Lung (tissue), 12 donors: ENCODE data around the gene DNAJA4. TPM values are rescaled to one million over a fixed set of nuclear protein-coding genes. Genes with fewer than 3 reads are reported as not detected.

ENCODE experiments used
- ATAC-seq: fragments of 200-7000 bp; cut with Tn5 transposase; one replicate; pipeline ENCODE4 v1.9.1; 2020; ENCODE audit warnings: moderate number of reproducible peaks; ENCODE audit not compliant: insufficient read depth, low FRiP score
- DNase-seq, 3 donors: peaks; one replicate each; pipeline ENCODE4 v3.0.0-alpha.2; 2013 to 2017
- H3K27ac ChIP-seq, 2 donors: one replicate each; pipeline ENCODE4 v1.5.1; 2013; ENCODE audit warnings: mild to moderate bottlenecking in 2 of 2, moderate library complexity in 2 of 2, control low read depth in 1 of 2, inconsistent platforms in 1 of 2, low read depth in 1 of 2, low read length in 1 of 2
- H3K27me3 ChIP-seq, 3 donors: one replicate each; pipeline ENCODE4 v1.5.1; 2013; ENCODE audit warnings: low read length in 2 of 3; ENCODE audit not compliant: control insufficient read depth in 3 of 3, insufficient read depth in 3 of 3
- H3K36me3 ChIP-seq, 4 donors: one replicate each; pipeline ENCODE4 v1.5.1; 2013; ENCODE audit warnings: low read length in 4 of 4, mild to moderate bottlenecking in 1 of 4, moderate library complexity in 1 of 4; ENCODE audit not compliant: control insufficient read depth in 4 of 4, insufficient read depth in 4 of 4
- H3K4me1 ChIP-seq, 5 donors: one replicate each; pipeline ENCODE4 v1.5.1; 2013; ENCODE audit warnings: low read length in 5 of 5, mild to moderate bottlenecking in 2 of 5, moderate library complexity in 1 of 5; ENCODE audit not compliant: control insufficient read depth in 5 of 5, insufficient read depth in 5 of 5
- H3K4me3 ChIP-seq: one replicate; pipeline ENCODE4 v1.5.1; 2013; ENCODE audit warnings: mild to moderate bottlenecking, control low read depth, moderate library complexity
- H3K9ac ChIP-seq, 2 donors: one replicate each; pipeline ENCODE4 v1.5.1; 2013; ENCODE audit warnings: low read length in 2 of 2, control low read depth in 1 of 2; ENCODE audit not compliant: insufficient read depth in 1 of 2
- H3K9me3 ChIP-seq, 4 donors: one replicate each; pipeline ENCODE4 v1.5.1; 2013; ENCODE audit warnings: low read length in 3 of 4, mild to moderate bottlenecking in 1 of 4, moderate library complexity in 1 of 4; ENCODE audit not compliant: control insufficient read depth in 4 of 4, insufficient read depth in 3 of 4
- WGBS, 2 donors: extraction: QIAGEN DNeasy Blood & Tissue Kit; methylation state at CpG; one replicate each; pipeline ENCODE4 v1.1.7; 2013; 5-methylcytosine and 5-hydroxymethylcytosine counted together
- polyA plus RNA-seq, 2 donors: library from polyadenylated mRNA; stranded (reverse); fragments of 200-250 nt; gene quantifications; one replicate each; pipeline ENCODE4 v1.2.1, GENCODE V29; 2013
- total RNA-seq, 2 donors: library from RNA; depleted of rRNA in 1 of 2; stranded (reverse); fragments of >200 nt in 1 of 2; gene quantifications; one replicate each; pipeline ENCODE4 v1.2.1, GENCODE V29; 2014 to 2021
- TF ChIP-seq, protein P1 (sequence below): IDR thresholded peaks from 2 replicates; pipeline ENCODE4 v1.5.1; 2012; ENCODE audit warnings: mild to moderate bottlenecking; ENCODE audit errors: control extremely low read depth, extremely low read depth
- donor health status: control.
- donor health status: control.
- donor health status: Bipolar disorder and iron deficiency.
- donor health status: healthy.
- donor health status: DM: yes; HTN: yes; CAD: no.

DNAJA4 gene
- total and polyA plus RNA-seq, 4 donors = 19.3 to 74.6 (median 33.9) TPM

GRCh38 chr15:78280319-78281072 is 16.1 kb downstream of the DNAJA4 start:
- no peak overlapping the region for H3K4me3 ChIP-seq
- TF ChIP-seq, protein P1, sequence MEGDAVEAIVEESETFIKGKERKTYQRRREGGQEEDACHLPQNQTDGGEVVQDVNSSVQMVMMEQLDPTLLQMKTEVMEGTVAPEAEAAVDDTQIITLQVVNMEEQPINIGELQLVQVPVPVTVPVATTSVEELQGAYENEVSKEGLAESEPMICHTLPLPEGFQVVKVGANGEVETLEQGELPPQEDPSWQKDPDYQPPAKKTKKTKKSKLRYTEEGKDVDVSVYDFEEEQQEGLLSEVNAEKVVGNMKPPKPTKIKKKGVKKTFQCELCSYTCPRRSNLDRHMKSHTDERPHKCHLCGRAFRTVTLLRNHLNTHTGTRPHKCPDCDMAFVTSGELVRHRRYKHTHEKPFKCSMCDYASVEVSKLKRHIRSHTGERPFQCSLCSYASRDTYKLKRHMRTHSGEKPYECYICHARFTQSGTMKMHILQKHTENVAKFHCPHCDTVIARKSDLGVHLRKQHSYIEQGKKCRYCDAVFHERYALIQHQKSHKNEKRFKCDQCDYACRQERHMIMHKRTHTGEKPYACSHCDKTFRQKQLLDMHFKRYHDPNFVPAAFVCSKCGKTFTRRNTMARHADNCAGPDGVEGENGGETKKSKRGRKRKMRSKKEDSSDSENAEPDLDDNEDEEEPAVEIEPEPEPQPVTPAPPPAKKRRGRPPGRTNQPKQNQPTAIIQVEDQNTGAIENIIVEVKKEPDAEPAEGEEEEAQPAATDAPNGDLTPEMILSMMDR = no peak
- H3K4me1 ChIP-seq = peaks cover 0 to 2% (median 0%) of the 10 kb centered on the region in 5 donors
- peaks cover 13 to 40% (median 35%) of the 10 kb centered on the region in 4 donors for H3K36me3 ChIP-seq
- H3K27ac ChIP-seq = no peak overlapping the region
- DNase-seq = no peak
- no peaks in the 10 kb centered on the region for H3K9me3 ChIP-seq
- ATAC-seq = no peak
- no peaks in the 10 kb centered on the region for H3K27me3 ChIP-seq
- no peak overlapping the region for H3K9ac ChIP-seq
- 95 to 96% methylated on average over 13 of the region's 13 CpGs for WGBS, 2 donors

DNA sequence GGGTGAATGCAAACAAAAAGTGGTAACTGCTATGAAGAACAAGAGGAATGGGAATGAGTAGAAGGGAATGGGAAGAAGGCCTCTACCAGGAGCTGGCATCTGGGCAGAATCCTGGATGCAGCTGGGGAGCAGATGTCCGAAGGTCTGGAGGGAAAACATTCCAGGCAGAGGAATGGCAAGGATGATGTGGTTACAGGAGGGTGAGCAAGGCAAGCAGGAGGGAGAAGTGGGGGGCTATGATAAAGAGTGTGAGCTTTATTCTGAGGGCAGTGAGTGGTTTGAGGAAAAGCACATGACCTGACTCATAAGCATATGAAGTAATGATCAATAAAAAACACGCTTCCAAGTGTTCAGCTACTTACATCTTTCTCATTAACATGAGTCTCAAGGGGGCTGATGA is 18.0 kb downstream of the DNAJA4 start:
- 95% methylated on average over 2 of the region's 2 CpGs for WGBS, 2 donors
- Histone ChIP-seq H3K27ac (no peak overlapping the region), H3K9ac (no peak overlapping the region), H3K4me1 (peaks cover 0 to 2% (median 0%) of the 10 kb centered on the region in 5 donors), H3K27me3 (no peaks in the 10 kb centered on the region), H3K36me3 (peaks cover 24 to 42% (median 38%) of the 10 kb centered on the region in 4 donors), H3K9me3 (no peaks in the 10 kb centered on the region), H3K4me3 (no peak overlapping the region)
- ATAC-seq = no peak
- TF ChIP-seq, protein P1 = no peak
- DNase-seq = no peak

- H3K36me3 ChIP-seq = peaks cover 33 to 54% (median 44%) of the 10 kb centered on the region in 4 donors
- H3K27ac ChIP-seq = no peak overlapping the region
- 88 to 90% methylated on average over 4 of the region's 4 CpGs for WGBS, 2 donors
- H3K27me3 ChIP-seq = no peaks in the 10 kb centered on the region
- no peaks in the 10 kb centered on the region for H3K9me3 ChIP-seq
- H3K4me1 ChIP-seq = no peaks in the 10 kb centered on the region
- no peak overlapping the region for H3K4me3 ChIP-seq
- H3K9ac ChIP-seq = no peak overlapping the region
- TF ChIP-seq, protein P1 = no peak
- DNase-seq (no peak), ATAC-seq (no peak)
These were observed 20.4 kb downstream of the DNAJA4 start for GRCh38 chr15:78284758-78285157.

- Histone ChIP-seq H3K27me3 (no peaks in the 10 kb centered on the region), H3K36me3 (peaks cover 11 to 37% (median 26%) of the 10 kb centered on the region in 4 donors), H3K4me1 (no peaks in the 10 kb centered on the region), H3K27ac (no peak overlapping the region), H3K9ac (no peak overlapping the region), H3K9me3 (no peaks in the 10 kb centered on the region), H3K4me3 (no peak overlapping the region)
- DNase-seq (peak in 2 of 3 donors; percentile 4 to 57), ATAC-seq (no peak)
- TF ChIP-seq, protein P1 = no peak
- WGBS, 2 donors = 60 to 65% methylated on average over 3 of the region's 3 CpGs
These were observed 25.9 kb downstream of the DNAJA4 start for GRCh38 chr15:78290222-78290621.
